Left cardiac atrium (tissue), 4 donors: Measurements from ENCODE around the gene CCR7. TPM values are rescaled to one million over a fixed set of nuclear protein-coding genes. Genes with fewer than 3 reads are reported as not detected.

Source experiments
- ATAC-seq, 2 donors: fragments of 200-7000 bp; cut with Tn5 transposase; one replicate each; pipeline ENCODE4 v1.9.1; 2020; ENCODE audit warnings: mild to moderate bottlenecking in 2 of 2, moderate library complexity in 2 of 2
- DNase-seq: peaks from one replicate; pipeline ENCODE4 v3.0.0-alpha.2; 2020
- intact Hi-C, 2 donors: fragments of 100-400 bp; cut with DNase I; formaldehyde crosslinking; loops; one replicate each; pipeline versions ENCODE4 v1.14.1 to v1.15.1; 2022 to 2023
- total RNA-seq, 2 donors: library from RNA; stranded (reverse); fragmentation: NEBNext Ultra II Directional; extraction: Animal tissue kit (Norgen Biotek cat#: 25700); gene quantifications; one replicate each; pipeline ENCODE4 v1.2.1, GENCODE V29; 2021
- donor health status: DM: no; HTN: yes; CAD: no.
- donor health status: DM: no; HTN: yes; CAD: no; lungs with severe emphysema.
- donor health status: DM: yes; HTN: yes; CAD: no.
- donor health status: Dilated cardiomyopathy.

Gene CCR7
- total RNA-seq, 2 donors from 2014 or later: 0.29 to 0.53 TPM

DNA sequence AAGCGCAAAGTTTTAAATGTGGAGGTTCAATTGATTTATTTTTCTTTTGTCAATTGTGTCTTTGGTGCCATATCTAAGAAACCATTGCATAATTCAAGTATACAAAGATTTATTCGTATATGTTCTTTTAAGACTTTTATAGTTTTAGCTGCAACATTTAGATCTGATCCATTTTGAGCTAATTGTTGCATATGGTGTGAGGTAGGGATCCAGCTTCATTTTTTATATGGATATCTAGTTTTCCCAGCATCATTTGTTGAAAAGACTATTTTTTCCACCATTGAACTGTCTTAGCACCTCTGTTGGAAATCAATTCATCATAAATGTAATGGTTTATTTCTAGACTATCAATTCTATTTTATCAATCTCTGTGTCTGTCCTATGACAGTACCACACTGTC, 2.1 kb upstream of the CCR7 start:
- no peak for DNase-seq
- no peak for ATAC-seq
- intact Hi-C loops: no loop called here

DNA sequence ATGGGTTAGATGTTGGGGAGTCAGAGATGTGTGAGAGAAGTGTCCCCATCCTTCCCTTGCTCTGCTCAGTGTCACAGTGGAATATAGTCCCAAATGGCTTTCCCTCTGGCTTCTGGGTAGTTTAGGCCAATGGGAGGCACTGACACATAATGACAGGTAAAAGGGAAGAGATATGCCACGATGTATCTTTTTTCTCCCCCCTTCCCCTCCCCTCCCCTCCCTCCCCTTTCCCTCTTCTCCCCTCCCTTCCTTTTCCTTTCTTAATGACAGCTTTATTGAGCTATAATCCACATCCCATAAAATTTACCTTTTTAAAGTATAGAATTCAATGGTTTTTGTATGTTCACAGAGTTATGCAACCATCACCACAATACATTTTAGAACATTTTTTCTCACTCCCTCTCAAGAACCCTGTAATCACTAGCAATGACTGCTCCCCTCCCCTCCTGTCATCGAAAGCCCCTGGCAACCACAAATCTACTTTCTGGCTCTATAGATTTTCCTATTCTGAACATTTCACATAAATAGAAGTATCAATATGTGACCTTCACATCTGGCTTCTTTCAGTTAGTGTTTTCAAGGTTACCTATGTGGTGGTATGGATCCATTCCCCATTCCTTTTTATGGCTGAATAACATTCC, 617 bp upstream of the CCR7 start:
- DNase-seq (no peak), ATAC-seq (no peak)
- intact Hi-C loops: no loop called here

DNA sequence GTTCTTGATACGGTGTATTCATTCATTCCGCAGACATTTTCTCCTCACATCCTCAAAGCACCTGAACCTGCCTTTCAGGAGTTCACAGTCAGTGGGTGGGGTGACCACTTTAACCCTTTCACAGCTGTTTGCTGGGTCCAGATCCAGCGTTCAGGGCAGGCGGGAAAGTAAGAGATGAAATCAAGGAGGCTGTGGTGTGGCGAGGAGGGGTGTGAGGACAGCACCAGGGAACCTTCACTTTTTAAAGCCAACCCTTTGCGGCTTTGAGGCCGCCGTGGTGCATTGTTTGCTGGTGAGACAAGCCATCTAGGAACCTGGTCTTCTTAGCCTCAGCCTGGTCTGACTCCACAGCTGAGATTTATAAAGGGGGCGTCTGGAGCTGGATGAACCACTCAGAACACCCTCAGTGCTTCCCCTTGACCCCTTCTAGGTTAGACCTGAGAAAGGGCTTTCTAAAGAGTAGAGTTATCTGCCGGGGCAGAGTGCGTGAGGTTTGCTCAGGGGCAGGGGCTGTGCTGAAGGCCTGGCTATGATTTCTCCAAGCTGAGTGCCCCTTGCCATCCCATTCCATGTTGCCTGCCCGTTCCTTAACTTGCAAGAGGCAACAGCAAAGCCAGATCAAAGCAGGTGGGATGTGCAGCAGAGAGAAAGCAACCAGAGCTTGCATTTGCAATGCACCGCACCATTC, 933 bp downstream of the CCR7 start:
- intact Hi-C loops: no loop called here
- no peak for ATAC-seq
- no peak for DNase-seq

DNA sequence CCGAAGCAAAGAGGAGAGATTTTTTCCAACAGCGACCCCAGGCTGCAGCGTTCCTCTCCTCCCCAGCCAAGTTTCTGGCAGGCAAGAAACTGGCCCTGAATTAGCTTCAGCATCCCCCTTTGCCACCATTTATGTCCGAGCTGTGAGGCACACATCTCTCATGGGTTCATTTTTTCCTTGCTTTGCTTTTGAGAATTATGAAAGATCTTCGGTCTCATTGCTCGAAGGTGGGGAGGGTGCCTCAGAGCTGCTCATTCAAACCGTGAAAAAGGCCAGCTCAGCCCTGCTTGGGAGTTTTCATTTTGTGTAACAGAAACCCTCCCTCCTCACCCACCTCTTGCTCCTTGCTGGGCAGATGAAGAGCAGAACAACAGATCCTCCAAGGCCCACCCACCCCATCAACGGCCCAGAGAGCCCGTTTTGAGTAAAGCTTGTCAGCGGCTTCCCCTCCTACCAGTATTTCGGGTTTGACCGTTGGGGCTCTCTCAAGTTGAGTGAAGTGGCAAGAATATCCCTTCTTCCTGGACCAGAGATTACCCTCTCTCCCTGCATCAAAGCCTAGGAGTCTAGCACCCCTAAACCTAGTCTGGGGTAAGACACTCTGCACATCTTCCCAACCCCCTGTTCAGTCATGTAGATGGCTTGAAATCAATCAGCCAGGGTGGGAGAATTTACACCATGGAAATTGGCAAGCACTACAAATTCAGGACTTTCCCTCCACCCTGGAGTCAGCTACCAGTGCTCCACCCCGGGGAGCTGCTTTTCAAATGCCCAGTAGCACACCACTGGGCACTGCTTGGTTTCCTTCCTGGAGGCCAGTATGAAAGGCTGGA, 1.8 kb downstream of the CCR7 start:
- DNase-seq: peak; percentile 16
- intact Hi-C loops: no loop called here
- no peak for ATAC-seq

DNA sequence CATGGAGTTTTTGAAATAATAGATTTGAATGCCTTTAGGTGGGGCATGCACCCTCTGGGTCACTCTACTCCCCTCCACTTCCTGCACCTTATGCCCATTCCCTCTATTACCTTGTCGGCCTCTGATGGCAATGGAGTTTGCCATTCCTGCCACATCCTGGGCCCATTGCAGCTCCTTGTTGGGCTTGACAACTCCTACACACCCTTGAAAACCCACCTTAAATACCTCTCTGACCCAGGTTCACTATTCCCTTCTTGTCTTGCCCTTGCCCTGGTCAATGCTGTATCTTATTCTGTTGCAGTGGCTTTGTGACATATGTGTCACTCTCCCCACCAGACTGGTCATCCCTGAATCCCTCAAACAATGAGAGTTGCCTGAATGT, 2.4 kb downstream of the CCR7 start:
- no peak for ATAC-seq
- DNase-seq: no peak
- intact Hi-C loops: no loop called here

DNA sequence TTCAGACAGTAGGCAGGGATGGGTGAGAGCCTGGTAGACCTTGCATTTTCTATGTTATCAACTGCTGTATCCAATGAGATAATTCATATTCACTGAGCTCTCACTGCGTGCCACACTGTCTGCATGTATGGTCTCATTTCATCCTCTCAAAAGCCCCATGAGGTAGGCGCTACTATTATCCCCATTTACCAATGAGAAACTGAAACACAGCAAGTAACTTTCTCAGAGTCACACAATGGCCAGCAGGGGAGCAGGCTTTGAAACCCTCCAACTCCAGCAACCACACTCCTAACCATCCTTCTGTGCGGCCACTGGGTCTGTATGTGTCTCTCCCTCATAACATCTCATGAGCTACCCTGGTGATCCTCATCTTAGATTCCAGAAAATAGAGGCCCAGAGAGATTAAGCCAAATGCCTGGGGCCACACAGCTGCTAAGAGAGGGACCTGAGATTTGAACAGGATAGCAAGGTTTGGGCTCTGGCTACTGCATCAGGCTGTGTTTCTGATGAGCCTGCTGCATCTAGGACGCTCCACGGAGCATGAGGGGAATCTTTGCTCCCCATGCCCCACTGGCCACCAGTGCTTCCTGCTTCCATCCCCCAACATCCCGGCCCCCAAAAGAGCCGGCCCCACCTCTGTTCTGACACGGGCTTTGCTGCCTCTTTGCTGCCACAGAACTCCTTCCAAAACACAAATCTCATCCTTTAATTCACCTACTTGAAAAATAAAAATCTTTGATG, 3.2 kb downstream of the CCR7 start:
- no peak for DNase-seq
- no peak for ATAC-seq
- intact Hi-C loops: loop anchor here in 1 of 2 donors (2.0 kb wide), 1 partner anchor 203 kb away; no protein-coding TSS in a partner anchor

DNA sequence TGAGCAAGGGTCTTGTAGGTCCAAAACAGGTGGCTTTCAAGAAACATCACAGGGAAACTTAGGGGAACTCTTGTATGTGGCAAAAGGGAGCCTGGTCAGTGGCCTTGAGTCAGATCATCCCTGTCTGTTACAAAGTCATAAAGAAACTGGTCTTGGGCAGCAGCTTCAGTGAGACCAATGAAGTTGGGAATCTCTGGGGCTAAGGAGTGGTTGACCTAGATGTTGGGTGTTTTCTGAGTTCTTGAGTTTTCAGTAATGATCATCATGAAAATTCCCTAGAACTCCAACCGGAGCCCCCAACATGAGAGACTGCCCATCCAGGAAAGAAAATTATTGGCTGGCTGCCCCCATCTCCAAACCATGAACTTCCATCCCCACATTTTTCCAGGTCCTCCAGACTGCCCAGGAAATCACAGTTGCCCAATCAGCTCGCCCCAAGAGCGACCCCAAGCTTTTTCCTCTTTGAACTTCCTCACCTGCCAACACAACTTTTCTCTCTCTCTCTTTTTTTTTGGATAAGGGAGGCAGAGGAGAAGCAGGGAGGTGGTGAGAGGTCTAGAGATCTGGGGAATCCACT, 3.9 kb downstream of the CCR7 start:
- DNase-seq (no peak), ATAC-seq (no peak)
- intact Hi-C loops: loop anchor here in 1 of 2 donors (2.0 kb wide), 1 partner anchor 203 kb away; no protein-coding TSS in a partner anchor

DNA sequence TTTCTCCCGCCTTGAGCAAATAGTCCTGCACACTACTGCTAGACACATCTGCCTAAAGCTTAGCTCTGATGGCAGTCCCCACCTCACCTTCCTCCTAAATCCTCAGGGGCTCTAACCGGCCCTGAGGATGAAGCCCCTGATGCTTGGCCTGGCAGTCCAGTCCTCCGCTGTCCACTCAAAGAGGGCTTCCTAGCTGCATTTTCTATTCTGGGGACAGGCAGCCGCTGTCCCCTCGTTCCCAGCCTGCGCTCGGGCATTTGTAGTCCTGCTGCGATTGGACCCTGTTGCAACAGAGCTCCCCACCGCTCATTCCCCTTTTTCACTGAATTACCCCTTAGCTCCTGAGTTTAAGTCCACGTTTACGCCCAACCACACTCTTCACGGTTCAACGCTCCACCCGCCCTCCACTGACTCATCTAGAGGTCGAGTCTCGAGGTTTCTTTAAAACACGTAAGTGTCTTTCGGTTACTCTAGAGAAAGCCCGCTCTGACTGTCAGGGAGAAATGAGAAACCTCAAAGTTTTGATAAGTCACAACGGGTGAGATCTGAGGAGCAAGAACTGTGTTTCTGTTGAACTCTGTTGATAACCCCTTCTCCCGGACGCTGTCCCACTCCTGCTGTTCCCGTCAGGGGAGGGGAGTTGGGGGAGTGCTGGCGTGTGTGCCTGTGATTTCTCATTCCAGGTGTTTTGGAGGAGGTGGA, 4.5 kb downstream of the CCR7 start:
- DNase-seq (peak; percentile 29), ATAC-seq (peak; percentile 6 to 7)
- intact Hi-C loops: loop anchor here in 1 of 2 donors (2.0 kb wide), 1 partner anchor 202 kb away; no protein-coding TSS in a partner anchor

DNA sequence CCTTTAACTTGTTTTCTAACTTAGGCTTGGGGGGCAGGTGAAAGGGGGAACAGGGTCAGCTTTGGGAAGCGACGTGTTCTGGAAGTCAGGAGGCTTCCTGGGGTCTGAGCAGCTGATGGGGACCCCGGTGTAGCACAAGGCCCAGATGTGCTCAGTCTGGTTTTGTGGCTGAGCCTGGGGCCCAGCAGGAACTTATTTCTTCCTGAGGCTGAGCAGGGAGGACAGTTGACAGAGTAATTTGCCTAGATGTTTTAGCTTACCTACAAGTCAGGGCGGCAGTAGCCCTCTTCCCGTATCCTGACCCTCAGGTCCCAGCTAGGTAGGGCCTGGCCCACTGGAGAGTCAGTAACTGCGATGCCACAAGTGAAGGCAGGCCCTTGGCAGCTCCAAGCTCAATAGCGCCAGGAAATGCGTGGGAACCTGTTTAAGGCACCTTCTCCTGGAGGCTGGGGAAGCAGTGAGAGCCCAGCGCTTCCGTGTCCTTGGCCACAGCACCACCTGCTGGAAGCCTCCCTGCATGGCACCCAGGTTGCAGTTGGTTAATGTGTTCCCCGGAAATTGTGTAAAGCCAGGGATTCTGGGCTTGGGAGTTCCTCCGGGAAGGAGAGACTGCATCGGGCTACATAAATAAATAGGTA, 5.2 kb downstream of the CCR7 start:
- intact Hi-C loops: loop anchor here in 1 of 2 donors (2.0 to 5.0 kb wide), 2 partner anchors 118 to 201 kb away; partner anchors contain the start of gene IGFBP4
- DNase-seq (peak; percentile 89), ATAC-seq (peak; percentile 81 to 84)

DNA sequence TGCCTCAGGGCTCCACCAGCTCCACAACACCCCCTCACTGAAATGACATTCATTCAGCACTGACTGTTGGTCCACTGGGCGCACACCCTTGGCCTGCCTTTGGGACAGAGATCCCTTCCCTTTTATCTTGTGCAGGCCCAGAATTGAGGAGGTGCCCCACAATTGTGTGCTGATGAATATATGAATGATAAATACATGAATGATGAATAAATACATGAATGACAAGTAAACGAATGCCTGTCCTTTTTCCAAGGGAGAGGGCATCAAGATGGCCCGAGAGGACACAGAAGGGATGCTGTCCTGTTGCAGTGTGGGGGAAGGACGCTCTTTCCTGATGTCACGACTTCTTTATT, 5.7 kb downstream of the CCR7 start:
- intact Hi-C loops: loop anchor here in 1 of 2 donors (5.0 kb wide), 1 partner anchor 117 kb away; the partner anchor contains the start of gene IGFBP4
- ATAC-seq: no peak
- DNase-seq: no peak

DNA sequence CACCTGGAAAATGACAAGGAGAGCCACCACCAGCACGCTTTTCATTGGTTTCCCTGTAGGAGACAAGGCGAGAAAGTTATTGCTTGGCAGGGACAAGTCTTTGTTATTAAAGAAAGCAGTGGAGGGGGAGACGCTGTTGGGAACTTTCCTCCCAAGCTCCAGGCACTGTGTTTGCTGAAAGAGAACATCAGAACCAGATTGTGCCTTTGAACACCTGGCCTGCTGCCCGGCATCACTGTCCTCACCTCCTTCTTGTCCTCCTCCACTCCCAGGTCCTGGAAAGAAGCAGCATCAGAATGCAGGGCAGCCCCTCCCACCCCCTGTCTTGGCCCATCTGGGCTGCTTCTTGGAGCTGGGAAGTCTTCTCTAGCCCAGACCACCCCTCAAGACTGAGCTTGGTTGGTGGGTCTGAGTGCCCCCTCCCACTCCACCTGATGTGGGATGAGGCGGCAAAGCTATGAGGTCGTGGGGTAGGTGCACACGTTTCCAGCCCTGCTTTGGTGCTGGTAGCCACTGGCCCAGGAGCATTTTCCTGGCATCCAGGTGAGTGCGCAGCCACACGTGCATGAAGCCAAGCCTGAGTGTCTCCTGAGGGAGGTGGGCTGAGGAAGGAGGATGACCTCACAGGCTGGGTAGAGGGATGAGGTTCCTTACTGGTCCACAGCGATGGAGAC, 6.2 kb downstream of the CCR7 start:
- intact Hi-C loops: loop anchor here in 1 of 2 donors (1.0 to 5.0 kb wide), 2 partner anchors 23 to 117 kb away; partner anchors contain the start of gene IGFBP4
- no peak for ATAC-seq
- DNase-seq: peak; percentile 20

DNA sequence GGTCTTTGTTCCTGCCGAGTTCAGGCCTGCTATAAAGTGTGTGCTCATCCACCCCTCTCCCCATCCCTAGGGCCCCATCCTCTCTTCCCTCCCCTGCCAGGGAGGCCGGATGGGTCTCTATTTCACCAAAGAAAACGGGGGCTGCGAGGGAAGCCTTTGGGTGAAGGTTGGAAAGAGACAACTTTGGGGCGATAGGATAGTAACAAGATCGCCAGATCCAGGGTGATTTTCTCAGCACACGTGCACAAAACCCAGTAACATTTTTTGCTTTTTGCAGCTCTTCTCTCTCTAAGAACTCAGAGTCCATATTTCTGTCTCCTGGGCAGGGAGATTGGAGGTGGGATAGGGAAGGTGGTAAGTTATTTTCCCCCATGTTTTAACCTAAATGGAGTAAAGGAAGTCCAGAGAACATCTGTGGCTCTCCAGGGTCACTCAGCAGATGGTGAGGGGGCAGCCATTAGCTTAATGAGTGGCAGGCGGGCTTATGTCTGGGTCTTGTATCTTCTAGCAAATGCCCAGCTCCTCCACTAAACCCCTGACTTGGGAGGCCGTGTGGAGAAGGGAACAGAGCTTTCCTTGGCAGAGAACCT, 6.9 kb downstream of the CCR7 start:
- ATAC-seq (no peak), DNase-seq (no peak)
- intact Hi-C loops: loop anchor here in 1 of 2 donors (1.0 to 5.0 kb wide), 2 partner anchors 22 to 116 kb away; partner anchors contain the start of gene IGFBP4

DNA sequence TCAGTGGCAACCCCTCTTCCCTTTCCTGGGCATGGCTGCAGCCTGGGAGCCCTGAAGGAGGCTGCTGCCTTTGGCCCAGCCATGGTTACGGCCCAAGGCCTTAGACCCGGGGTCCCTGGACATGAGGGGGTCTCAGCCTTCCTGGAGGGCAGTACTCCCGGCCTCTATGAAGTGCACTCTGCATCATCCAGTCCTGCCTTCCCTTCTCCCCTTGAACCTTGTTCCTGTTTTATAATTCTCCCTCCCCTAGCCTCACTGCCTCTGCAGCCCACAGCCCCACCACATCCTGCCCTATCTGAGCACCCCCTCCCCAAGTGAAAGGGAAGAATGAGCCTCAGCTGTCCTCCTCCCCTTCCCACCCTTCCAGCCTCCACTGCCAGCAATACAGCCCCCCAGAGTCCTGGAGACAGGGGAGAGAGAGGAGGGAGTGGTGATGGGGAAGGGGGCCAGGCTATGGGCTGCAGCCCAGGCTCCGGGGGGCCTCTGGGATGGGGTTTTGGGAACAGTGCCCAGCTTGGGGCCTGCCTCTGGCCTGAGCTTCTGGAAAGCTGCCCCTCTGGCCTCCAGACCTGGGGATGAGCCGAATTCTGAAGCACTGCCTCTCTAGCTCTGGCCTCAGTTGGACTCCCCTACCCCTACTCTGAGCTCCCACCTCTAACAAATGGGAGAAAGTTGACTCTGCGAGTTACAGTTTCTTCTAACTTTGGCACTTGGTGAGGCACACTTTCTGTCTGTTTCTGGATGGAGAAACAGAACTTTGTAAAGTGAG, 7.6 kb downstream of the CCR7 start:
- peak in 1 of 2 donors; percentile 32 for ATAC-seq
- DNase-seq: peak; percentile 68
- intact Hi-C loops: loop anchor here in 1 of 2 donors (1.0 to 5.0 kb wide), 2 partner anchors 21 to 115 kb away; partner anchors contain the start of gene IGFBP4

DNA sequence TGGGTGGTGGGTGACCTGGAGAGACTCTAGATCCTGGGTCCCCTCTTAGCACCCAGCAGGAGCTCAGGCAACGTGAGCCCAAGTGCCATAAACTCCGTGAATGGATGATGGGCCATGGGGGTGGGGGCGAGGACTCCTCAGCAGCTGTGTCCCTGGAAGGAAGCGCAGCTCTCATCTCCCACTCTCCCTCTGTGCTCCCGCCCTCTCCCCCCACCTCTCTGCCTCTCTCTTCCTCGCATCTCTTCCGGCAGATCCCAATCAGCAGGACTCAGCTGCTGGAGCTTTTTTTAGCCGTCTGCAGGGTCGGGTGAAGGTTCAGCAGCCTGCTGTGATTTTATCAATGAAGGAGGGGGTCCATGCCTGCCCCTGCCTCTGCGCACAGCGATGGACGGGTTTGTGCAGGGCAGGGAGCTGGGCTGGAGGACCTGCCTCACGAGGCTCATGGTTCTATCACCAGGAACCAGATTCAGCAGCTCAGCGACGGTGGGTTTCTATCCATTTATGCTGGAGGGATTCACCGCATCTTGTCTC, 8.3 kb downstream of the CCR7 start:
- intact Hi-C loops: loop anchor here in 1 of 2 donors (5.0 kb wide), 1 partner anchor 115 kb away; the partner anchor contains the start of gene IGFBP4
- ATAC-seq (peak in 1 of 2 donors; percentile 10), DNase-seq (peak; percentile 63)

DNA sequence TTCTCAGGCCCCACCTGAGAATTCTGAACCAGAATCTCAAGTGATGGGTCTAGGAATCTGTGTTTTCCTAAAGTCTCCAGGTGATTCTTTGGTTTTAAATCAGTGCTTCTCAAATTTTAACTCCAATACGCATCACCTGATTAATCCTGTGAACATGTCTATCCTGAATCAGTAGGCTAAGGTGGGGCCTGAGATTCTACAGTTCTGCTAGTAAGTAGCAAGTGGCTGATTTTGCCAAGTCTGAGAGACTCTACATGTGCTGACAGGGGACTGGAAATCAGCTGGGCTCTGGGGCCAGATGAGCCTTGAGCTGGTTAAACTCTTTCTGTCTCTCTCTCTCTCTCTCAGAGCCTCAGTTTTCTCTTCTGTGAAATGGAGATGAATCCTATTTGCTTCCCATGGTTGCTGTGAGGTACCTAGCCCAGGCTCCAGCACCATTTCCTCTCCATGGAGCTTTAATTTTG, 9.0 kb downstream of the CCR7 start:
- intact Hi-C loops: loop anchor here in 1 of 2 donors (5.0 kb wide), 1 partner anchor 114 kb away; the partner anchor contains the start of gene IGFBP4
- ATAC-seq: no peak
- DNase-seq: no peak
